NCI-H446 treated with DMSO at 0.1 percent for 48 hours (cell line): Measurements from ENCODE around the gene OBI1.
A peak's percentile ranks its signal among the peaks of the same experiment; 100 is the strongest.
"Not testable (repeated sequence)": the region's sequence is repeated elsewhere in the genome, so short reads cannot be mapped to it uniquely, and the experiment has no call there.

ENCODE experiments used
- DNase-seq: peaks from one replicate; lab custom pipeline; 2025; lab: John Stamatoyannopoulos, UW

The OBI1 gene

GRCh38 chr13:78649997-78650716, 8.8 kb downstream of the OBI1 start:
- DNase-seq: no peak

GRCh38 chr13:78647109-78647678, 11.8 kb downstream of the OBI1 start:
- DNase-seq: not testable (repeated sequence)

- DNase-seq: no peak
Observed at GRCh38 chr13:78638216-78638615, 20.7 kb downstream of the OBI1 start.

- DNase-seq: no peak
Observed at GRCh38 chr13:78636495-78636894, 22.5 kb downstream of the OBI1 start.

- no peak for DNase-seq
Observed at GRCh38 chr13:78632996-78633395, 26.0 kb downstream of the OBI1 start.

- no peak for DNase-seq
Observed at GRCh38 chr13:78631077-78631476, 27.9 kb downstream of the OBI1 start.

GRCh38 chr13:78630511-78630910, 28.4 kb downstream of the OBI1 start:
- no peak for DNase-seq

- no peak for DNase-seq
Observed at GRCh38 chr13:78625384-78625783, 33.6 kb downstream of the OBI1 start.

GRCh38 chr13:78623132-78623531, 35.8 kb downstream of the OBI1 start:
- DNase-seq: no peak

GRCh38 chr13:78620936-78621470, 38.0 kb downstream of the OBI1 start:
- no peak for DNase-seq

GRCh38 chr13:78618411-78618810, 40.5 kb downstream of the OBI1 start:
- no peak for DNase-seq

GRCh38 chr13:78611040-78611439, 47.9 kb downstream of the OBI1 start:
- DNase-seq: no peak

- DNase-seq: no peak
Observed at GRCh38 chr13:78610381-78610883, 48.5 kb downstream of the OBI1 start.

- DNase-seq: no peak
Observed at GRCh38 chr13:78609464-78610205, 49.3 kb downstream of the OBI1 start.

GRCh38 chr13:78608688-78609463, 50.1 kb downstream of the OBI1 start:
- DNase-seq: no peak

GRCh38 chr13:78608252-78608687, 50.7 kb downstream of the OBI1 start:
- no peak for DNase-seq

GRCh38 chr13:78607409-78608251, 51.3 kb downstream of the OBI1 start:
- DNase-seq: no peak

- DNase-seq: peak; percentile 83
Observed at GRCh38 chr13:78606471-78607408, 52.2 kb downstream of the OBI1 start.

- DNase-seq: no peak
Observed at GRCh38 chr13:78604782-78605611, 54.0 kb downstream of the OBI1 start.
